Stomach smooth muscle (tissue), 2 donors: ENCODE measurements around the gene FAM13A.

Experiments
- H3K27ac ChIP-seq: one replicate; pipeline ENCODE4 v1.7.0; 2013; ENCODE audit warnings: mild to moderate bottlenecking, low read length, inconsistent platforms
- H3K27me3 ChIP-seq, 2 donors: one replicate each; pipeline ENCODE4 v1.7.0; 2013; ENCODE audit warnings: low read length in 2 of 2; ENCODE audit not compliant: insufficient read depth in 2 of 2, control insufficient read depth in 1 of 2
- H3K36me3 ChIP-seq, 2 donors: one replicate each; pipeline ENCODE4 v1.7.0; 2013; ENCODE audit warnings: low read length in 2 of 2; ENCODE audit not compliant: control insufficient read depth in 2 of 2, insufficient read depth in 2 of 2
- H3K4me1 ChIP-seq: one replicate; pipeline ENCODE4 v1.7.0; 2013; ENCODE audit warnings: low read length; ENCODE audit not compliant: control insufficient read depth, insufficient read depth
- H3K4me3 ChIP-seq, 2 donors: one replicate each; pipeline ENCODE4 v1.7.0; 2013; ENCODE audit warnings: low read length in 2 of 2
- H3K9ac ChIP-seq, 2 donors: one replicate each; pipeline ENCODE4 v1.7.0; 2013; ENCODE audit warnings: low read length in 2 of 2, mild to moderate bottlenecking in 1 of 2
- H3K9me3 ChIP-seq, 2 donors: one replicate each; pipeline ENCODE4 v1.7.0; 2013; ENCODE audit warnings: low read length in 2 of 2; ENCODE audit not compliant: control insufficient read depth in 2 of 2
- donor health status: healthy.
- donor health status: Pancreatic carcinoma.

FAM13A gene

GRCh38 chr4:88878642-88879041 lies 178.3 kb downstream of the FAM13A start:
- Histone ChIP-seq H3K9me3 (no peaks in the 10 kb centered on the region), H3K27me3 (no peaks in the 10 kb centered on the region), H3K4me1 (no peaks in the 10 kb centered on the region), H3K4me3 (no peak overlapping the region), H3K36me3 (no peaks in the 10 kb centered on the region), H3K9ac (no peak overlapping the region), H3K27ac (no peak overlapping the region)

GRCh38 chr4:88870428-88870827 lies 186.6 kb downstream of the FAM13A start:
- no peaks in the 10 kb centered on the region for H3K36me3 ChIP-seq
- H3K4me3 ChIP-seq, result no peak overlapping the region
- H3K4me1 ChIP-seq, result no peaks in the 10 kb centered on the region
- H3K27ac ChIP-seq, result no peak overlapping the region
- H3K9me3 ChIP-seq, result no peaks in the 10 kb centered on the region
- no peaks in the 10 kb centered on the region for H3K27me3 ChIP-seq
- no peak overlapping the region for H3K9ac ChIP-seq

GRCh38 chr4:88868510-88868909 lies 188.5 kb downstream of the FAM13A start:
- Histone ChIP-seq H3K4me1 (no peaks in the 10 kb centered on the region), H3K27ac (no peak overlapping the region), H3K9me3 (no peaks in the 10 kb centered on the region)

GRCh38 chr4:88866862-88867550 lies 190.0 kb downstream of the FAM13A start:
- no peak overlapping the region for H3K9ac ChIP-seq
- H3K4me1 ChIP-seq, result no peaks in the 10 kb centered on the region

More at GRCh38 chr4:88868510-88868909, 188.5 kb downstream of the FAM13A start:
- H3K27me3 ChIP-seq, result no peaks in the 10 kb centered on the region
- H3K9ac ChIP-seq, result no peak overlapping the region
- H3K4me3 ChIP-seq, result no peak overlapping the region
- no peaks in the 10 kb centered on the region for H3K36me3 ChIP-seq

GRCh38 chr4:88865466-88865865 lies 191.5 kb downstream of the FAM13A start:
- Histone ChIP-seq H3K9ac (no peak overlapping the region), H3K4me3 (no peak overlapping the region), H3K27me3 (no peaks in the 10 kb centered on the region), H3K27ac (no peak overlapping the region), H3K9me3 (no peaks in the 10 kb centered on the region), H3K36me3 (no peaks in the 10 kb centered on the region), H3K4me1 (peaks cover under 1% of the 10 kb centered on the region)

More at GRCh38 chr4:88866862-88867550, 190.0 kb downstream of the FAM13A start:
- Histone ChIP-seq H3K9me3 (no peaks in the 10 kb centered on the region), H3K36me3 (no peaks in the 10 kb centered on the region), H3K4me3 (no peak overlapping the region), H3K27ac (no peak overlapping the region), H3K27me3 (no peaks in the 10 kb centered on the region)

GRCh38 chr4:88865046-88865445 lies 191.9 kb downstream of the FAM13A start:
- no peaks in the 10 kb centered on the region for H3K27me3 ChIP-seq
- H3K36me3 ChIP-seq, result no peaks in the 10 kb centered on the region
- H3K9me3 ChIP-seq, result no peaks in the 10 kb centered on the region

GRCh38 chr4:88860586-88860985 lies 196.4 kb downstream of the FAM13A start:
- H3K4me1 ChIP-seq, result peaks cover 5% of the 10 kb centered on the region
- no peaks in the 10 kb centered on the region for H3K36me3 ChIP-seq
- H3K27me3 ChIP-seq, result no peaks in the 10 kb centered on the region
- peak overlapping the region; percentile 25 for H3K27ac ChIP-seq
- H3K4me3 ChIP-seq, result peak overlapping the region in 1 of 2 donors; percentile 24
- no peaks in the 10 kb centered on the region for H3K9me3 ChIP-seq
- H3K9ac ChIP-seq, result no peak overlapping the region

More at GRCh38 chr4:88865046-88865445, 191.9 kb downstream of the FAM13A start:
- H3K9ac ChIP-seq, result no peak overlapping the region
- peaks cover 5% of the 10 kb centered on the region for H3K4me1 ChIP-seq
- H3K4me3 ChIP-seq, result no peak overlapping the region
- H3K27ac ChIP-seq, result no peak overlapping the region

- no peak overlapping the region for H3K4me3 ChIP-seq
- no peak overlapping the region for H3K9ac ChIP-seq
- peaks cover 5% of the 10 kb centered on the region for H3K4me1 ChIP-seq
- H3K27me3 ChIP-seq, result no peaks in the 10 kb centered on the region
- no peaks in the 10 kb centered on the region for H3K36me3 ChIP-seq
- H3K9me3 ChIP-seq, result no peaks in the 10 kb centered on the region
- H3K27ac ChIP-seq, result no peak overlapping the region
Measured at GRCh38 chr4:88859191-88859812, 197.7 kb downstream of the FAM13A start.

- Histone ChIP-seq H3K27me3 (no peaks in the 10 kb centered on the region), H3K9ac (no peak overlapping the region), H3K9me3 (no peaks in the 10 kb centered on the region), H3K4me1 (peaks cover 5% of the 10 kb centered on the region), H3K4me3 (no peak overlapping the region), H3K27ac (no peak overlapping the region), H3K36me3 (no peaks in the 10 kb centered on the region)
Measured at GRCh38 chr4:88858752-88859151, 198.2 kb downstream of the FAM13A start.

- Histone ChIP-seq H3K27me3 (no peaks in the 10 kb centered on the region), H3K9me3 (no peaks in the 10 kb centered on the region), H3K4me1 (peaks cover 5% of the 10 kb centered on the region), H3K4me3 (no peak overlapping the region), H3K9ac (no peak overlapping the region), H3K36me3 (no peaks in the 10 kb centered on the region), H3K27ac (no peak overlapping the region)
Measured at GRCh38 chr4:88857588-88857987, 199.4 kb downstream of the FAM13A start.

- Histone ChIP-seq H3K27me3 (no peaks in the 10 kb centered on the region), H3K9ac (no peak overlapping the region), H3K36me3 (no peaks in the 10 kb centered on the region), H3K4me1 (no peaks in the 10 kb centered on the region), H3K27ac (no peak overlapping the region), H3K4me3 (no peak overlapping the region), H3K9me3 (no peaks in the 10 kb centered on the region)
Measured at GRCh38 chr4:88854481-88854880, 202.5 kb downstream of the FAM13A start.
